Type B pancreatic cell (in vitro differentiated cells): ENCODE measurements around the gene AGAP3. TPM values are rescaled to one million over a fixed set of nuclear protein-coding genes. Genes with fewer than 3 reads are reported as not detected.

Source experiments
- DNase-seq: peaks from one replicate; pipeline ENCODE4 v3.0.0; 2021; ENCODE audit warnings: mixed read lengths; ENCODE audit not compliant: unreplicated experiment; ENCODE audit errors: extremely low spot score
- H3K27ac Mint-ChIP-seq: 2 replicates; pipeline ENCODE4 v1.8.0; 2021; ENCODE audit warnings: mild to moderate bottlenecking, mixed read lengths
- H3K27me3 Mint-ChIP-seq: 2 replicates; pipeline ENCODE4 v1.8.0; 2021; ENCODE audit warnings: mixed read lengths
- H3K36me3 Mint-ChIP-seq: 2 replicates; pipeline ENCODE4 v1.8.0; 2021; ENCODE audit warnings: mixed read lengths
- H3K4me1 Mint-ChIP-seq: one replicate; pipeline ENCODE4 v1.8.0; 2021; ENCODE audit warnings: mixed read lengths; ENCODE audit not compliant: unreplicated experiment
- H3K4me3 Mint-ChIP-seq: 2 replicates; pipeline ENCODE4 v1.8.0; 2021; ENCODE audit warnings: mild to moderate bottlenecking, mixed read lengths
- H3K9me3 Mint-ChIP-seq: 2 replicates; pipeline ENCODE4 v1.8.0; 2021; ENCODE audit warnings: mixed read lengths
- CTCF ChIP-seq: fragments of 200-600 bp; sonication (generic); conservative IDR thresholded peaks from 2 replicates; pipeline ENCODE4 v1.5.0; 2021; ENCODE audit warnings: antibody characterized with exemption, mild to moderate bottlenecking
- total RNA-seq: library from RNA; stranded (reverse); gene quantifications from 2 replicates; pipeline ENCODE4 v1.2.1, GENCODE V29; 2021; ENCODE audit warnings: low replicate concordance

Gene AGAP3
- total RNA-seq, 1 donor from 2014 or later, result 114 TPM

GRCh38 chr7:151077705-151078232 lies 8.5 kb upstream of the AGAP3 start:
- Mint-ChIP-seq H3K36me3 (no peaks in the 10 kb centered on the region), H3K4me1 (peaks cover 18% of the 10 kb centered on the region), H3K27ac (peak overlapping the region; percentile 55), H3K27me3 (no peaks in the 10 kb centered on the region), H3K4me3 (peak overlapping the region; percentile 77), H3K9me3 (no peaks in the 10 kb centered on the region)
- no peak for DNase-seq
- no peak for TF ChIP-seq CTCF

GRCh38 chr7:151078233-151079040 lies 7.8 kb upstream of the AGAP3 start:
- H3K27me3 Mint-ChIP-seq, result no peaks in the 10 kb centered on the region
- peak overlapping the region; percentile 96 for H3K4me3 Mint-ChIP-seq
- DNase-seq, result no peak
- H3K9me3 Mint-ChIP-seq, result no peaks in the 10 kb centered on the region
- peak overlapping the region; percentile 55 for H3K27ac Mint-ChIP-seq
- H3K4me1 Mint-ChIP-seq, result peaks cover 20% of the 10 kb centered on the region
- no peak for TF ChIP-seq CTCF
- H3K36me3 Mint-ChIP-seq, result no peaks in the 10 kb centered on the region

GRCh38 chr7:151079199-151079910 lies 6.9 kb upstream of the AGAP3 start:
- peak overlapping the region; percentile 95 for H3K27ac Mint-ChIP-seq
- H3K36me3 Mint-ChIP-seq, result no peaks in the 10 kb centered on the region

GRCh38 chr7:151080067-151080521 lies 6.2 kb upstream of the AGAP3 start:
- DNase-seq, result no peak
- peaks cover 24% of the 10 kb centered on the region for H3K4me1 Mint-ChIP-seq
- no peaks in the 10 kb centered on the region for H3K27me3 Mint-ChIP-seq
- peak overlapping the region; percentile 95 for H3K27ac Mint-ChIP-seq
- no peaks in the 10 kb centered on the region for H3K36me3 Mint-ChIP-seq
- H3K4me3 Mint-ChIP-seq, result peak overlapping the region; percentile 96
- TF ChIP-seq CTCF, result no peak
- H3K9me3 Mint-ChIP-seq, result no peaks in the 10 kb centered on the region

More at GRCh38 chr7:151079199-151079910, 6.9 kb upstream of the AGAP3 start:
- H3K4me3 Mint-ChIP-seq, result peak overlapping the region; percentile 96
- no peak for TF ChIP-seq CTCF
- no peaks in the 10 kb centered on the region for H3K27me3 Mint-ChIP-seq
- H3K4me1 Mint-ChIP-seq, result peaks cover 20% of the 10 kb centered on the region
- no peaks in the 10 kb centered on the region for H3K9me3 Mint-ChIP-seq
- no peak for DNase-seq

- Mint-ChIP-seq H3K27ac (peak within 1 kb of the TSS; percentile 95), H3K27me3 (no peaks in the 10 kb centered on the region), H3K9me3 (no peaks in the 10 kb centered on the region), H3K4me3 (peak within 1 kb of the TSS; percentile 96), H3K36me3 (no peaks in the 10 kb centered on the region), H3K4me1 (peaks cover 30% of the 10 kb centered on the region)
- TF ChIP-seq CTCF, result no peak
- DNase-seq, result peak; percentile 90
Observed at GRCh38 chr7:151080522-151081169, 5.6 kb upstream of the AGAP3 start, which contains the start of gene FASTK. Gene FASTK (minus strand): TSS chr7:151080809. CDS start chr7:151080766, 43 bp downstream.
